ENCODE results near the gene CCND3. TPM values are rescaled to one million over a fixed set of nuclear protein-coding genes. Genes with fewer than 3 reads are reported as not detected.
A peak's percentile ranks its signal among the peaks of the same experiment; 100 is the strongest.

The CCND3 gene
- total RNA-seq, 2 donors from 2014 or later, result 8.5 to 11.7 TPM

- Histone ChIP-seq H3K36me3 (ENCODE audit: control insufficient read depth, insufficient read depth, low read length) (peaks cover 10% of the 10 kb centered on the region), H3K27ac (ENCODE audit: low read depth, low read length) (no peak overlapping the region), H3K4me1 (ENCODE audit: control insufficient read depth, insufficient read depth, low read length) (no peaks in the 10 kb centered on the region), H3K9ac (ENCODE audit: extremely low read depth, low read length, poor library complexity, severe bottlenecking) (peak overlapping the region; percentile 60), H3K4me3 (ENCODE audit: low read length) (peak overlapping the region; percentile 87), H3K9me3 (ENCODE audit: control insufficient read depth, low read length) (no peaks in the 10 kb centered on the region), H3K27me3 (ENCODE audit: control insufficient read depth, insufficient read depth, low read length, poor library complexity, severe bottlenecking) (no peaks in the 10 kb centered on the region)
- WGBS, 2 experiments (ENCODE audit: insufficient coverage in 1 of 2, insufficient read length in 1 of 2), result 68 to 80% methylated on average over 1 to 3 of the region's 3 CpGs
- peaks cover 9% of the 10 kb centered on the region for H3K4me1 Mint-ChIP-seq
- no peaks in the 10 kb centered on the region for H3K9me3 Mint-ChIP-seq
- H3K27ac Mint-ChIP-seq, result peak overlapping the region; percentile 94
- TF ChIP-seq CTCF (conservative IDR thresholded peaks at IDR 0.05), result no peak
- H3K4me3 Mint-ChIP-seq, result no peak overlapping the region
- no peaks in the 10 kb centered on the region for H3K27me3 Mint-ChIP-seq (ENCODE audit: insufficient read depth)
- peaks cover 10% of the 10 kb centered on the region for H3K36me3 Mint-ChIP-seq (ENCODE audit: low read depth)
- DNase-seq, result no peak
These were observed 45.3 kb downstream of the CCND3 start for GRCh38 chr6:41896281-41896680.

- Histone ChIP-seq H3K9ac (ENCODE audit: extremely low read depth, low read length, poor library complexity, severe bottlenecking) (peak within 1 kb of the TSS; percentile 77), H3K4me1 (ENCODE audit: control insufficient read depth, insufficient read depth, low read length) (no peaks in the 10 kb centered on the region), H3K4me3 (ENCODE audit: low read length) (peak within 1 kb of the TSS; percentile 87), H3K27ac (ENCODE audit: low read depth, low read length) (peak within 1 kb of the TSS; percentile 98), H3K27me3 (ENCODE audit: control insufficient read depth, insufficient read depth, low read length, poor library complexity, severe bottlenecking) (no peaks in the 10 kb centered on the region), H3K36me3 (ENCODE audit: control insufficient read depth, insufficient read depth, low read length) (peaks cover 6% of the 10 kb centered on the region), H3K9me3 (ENCODE audit: control insufficient read depth, low read length) (no peaks in the 10 kb centered on the region)
- H3K27me3 Mint-ChIP-seq (ENCODE audit: insufficient read depth), result no peaks in the 10 kb centered on the region
- 0% methylated on average over 8 to 54 of the region's 55 CpGs for WGBS, 2 experiments (ENCODE audit: insufficient coverage in 1 of 2, insufficient read length in 1 of 2)
- no peaks in the 10 kb centered on the region for H3K9me3 Mint-ChIP-seq
- TF ChIP-seq CTCF (conservative IDR thresholded peaks at IDR 0.05), result no peak
- DNase-seq, result peak; percentile 98
- peak within 1 kb of the TSS; percentile 94 for H3K27ac Mint-ChIP-seq
- H3K4me3 Mint-ChIP-seq, result no peak within 1 kb of the TSS
- peaks cover 3% of the 10 kb centered on the region for H3K36me3 Mint-ChIP-seq (ENCODE audit: low read depth)
- H3K4me1 Mint-ChIP-seq, result peaks cover 9% of the 10 kb centered on the region
These were observed 46.0 kb downstream of the CCND3 start, which contains the start of gene USP49 for GRCh38 chr6:41895300-41896233. TSS of gene USP49 (minus strand) at chr6:41895375. CDS start at chr6:41806983, 88,392 bp downstream.

- H3K4me3 Mint-ChIP-seq, result no peak overlapping the region
- H3K4me1 ChIP-seq (ENCODE audit: control insufficient read depth, insufficient read depth, low read length), result no peaks in the 10 kb centered on the region
- no peak for TF ChIP-seq CTCF (conservative IDR thresholded peaks at IDR 0.05)
- no peaks in the 10 kb centered on the region for H3K27me3 Mint-ChIP-seq (ENCODE audit: insufficient read depth)
- H3K36me3 ChIP-seq (ENCODE audit: control insufficient read depth, insufficient read depth, low read length), result no peaks in the 10 kb centered on the region
- H3K4me1 Mint-ChIP-seq, result peaks cover 9% of the 10 kb centered on the region
- WGBS, 2 experiments (ENCODE audit: insufficient coverage in 1 of 2, insufficient read length in 1 of 2), result 0 to 5% methylated on average over 8 to 48 of the region's 56 CpGs
- peak; percentile 75 for DNase-seq
- H3K9me3 Mint-ChIP-seq, result no peaks in the 10 kb centered on the region
- H3K4me3 ChIP-seq (ENCODE audit: low read length), result peak overlapping the region; percentile 87
- H3K9me3 ChIP-seq (ENCODE audit: control insufficient read depth, low read length), result no peaks in the 10 kb centered on the region
- H3K27ac ChIP-seq (ENCODE audit: low read depth, low read length), result peak overlapping the region; percentile 98
- H3K27me3 ChIP-seq (ENCODE audit: control insufficient read depth, insufficient read depth, low read length, poor library complexity, severe bottlenecking), result no peaks in the 10 kb centered on the region
- H3K36me3 Mint-ChIP-seq (ENCODE audit: low read depth), result no peaks in the 10 kb centered on the region
- H3K9ac ChIP-seq (ENCODE audit: extremely low read depth, low read length, poor library complexity, severe bottlenecking), result peak overlapping the region; percentile 77
- H3K27ac Mint-ChIP-seq, result peak overlapping the region; percentile 94
These were observed 47.0 kb downstream of the CCND3 start for GRCh38 chr6:41894366-41895299.

Data from endodermal cell (in vitro differentiated cells).